ENCODE data around the gene CCP110.

Gene CCP110

DNA sequence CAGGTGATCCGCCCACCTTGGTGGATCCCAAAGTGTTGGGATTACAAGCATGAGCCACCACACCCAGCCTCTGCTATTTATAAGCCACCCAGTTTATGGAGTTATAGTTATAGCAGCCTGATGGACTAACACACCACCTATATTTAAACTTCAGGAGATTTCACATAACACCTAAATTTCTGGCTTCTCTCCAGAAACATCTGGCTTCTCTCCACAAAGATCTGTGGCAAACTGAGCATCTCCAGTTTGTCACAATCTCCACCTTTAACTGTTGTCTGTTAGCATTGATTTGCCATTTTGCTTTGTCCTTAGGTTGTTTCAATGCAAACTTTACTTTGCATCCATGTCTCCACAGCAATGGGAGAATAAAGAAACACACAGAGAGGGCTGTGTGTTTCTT lies 41.5 kb upstream of the CCP110 start:
- H3K4me2 ChIP-seq (ENCODE audit: low read length) = no peak overlapping the region
- no peaks in the 10 kb centered on the region for H3K27me3 ChIP-seq (ENCODE audit: insufficient read depth, low read length)
- no peak overlapping the region for H3K4me3 ChIP-seq (ENCODE audit: low read depth, low read length, poor library complexity, severe bottlenecking)

GRCh38 chr16:19484096-19484495 lies 39.6 kb upstream of the CCP110 start:
- Histone ChIP-seq H3K4me1 (ENCODE audit: insufficient read depth, low read length, severe bottlenecking) (no peaks in the 10 kb centered on the region), H3K36me3 (ENCODE audit: insufficient read depth, low read length) (no peaks in the 10 kb centered on the region), H3K27me3 (ENCODE audit: insufficient read depth, low read length) (no peaks in the 10 kb centered on the region), H3K4me2 (ENCODE audit: low read length) (no peak overlapping the region), H2AFZ (ENCODE audit: low read length) (no peak overlapping the region), H3K27ac (ENCODE audit: low read depth, low read length, poor library complexity, severe bottlenecking) (no peak overlapping the region), H3K9ac (ENCODE audit: low read length) (no peak overlapping the region), H3K4me3 (ENCODE audit: low read depth, low read length, poor library complexity, severe bottlenecking) (no peak overlapping the region), H3K9me3 (ENCODE audit: low read length) (no peaks in the 10 kb centered on the region), H3K79me2 (ENCODE audit: insufficient read depth, low read length) (no peaks in the 10 kb centered on the region), H4K20me1 (ENCODE audit: insufficient read depth, low read length) (no peaks in the 10 kb centered on the region), H3K9me2 (ENCODE audit: low read depth, low read length) (no peaks in the 10 kb centered on the region), H3F3A (ENCODE audit: insufficient read depth, low read length) (no peaks in the 10 kb centered on the region)
- TF ChIP-seq, protein P1, sequence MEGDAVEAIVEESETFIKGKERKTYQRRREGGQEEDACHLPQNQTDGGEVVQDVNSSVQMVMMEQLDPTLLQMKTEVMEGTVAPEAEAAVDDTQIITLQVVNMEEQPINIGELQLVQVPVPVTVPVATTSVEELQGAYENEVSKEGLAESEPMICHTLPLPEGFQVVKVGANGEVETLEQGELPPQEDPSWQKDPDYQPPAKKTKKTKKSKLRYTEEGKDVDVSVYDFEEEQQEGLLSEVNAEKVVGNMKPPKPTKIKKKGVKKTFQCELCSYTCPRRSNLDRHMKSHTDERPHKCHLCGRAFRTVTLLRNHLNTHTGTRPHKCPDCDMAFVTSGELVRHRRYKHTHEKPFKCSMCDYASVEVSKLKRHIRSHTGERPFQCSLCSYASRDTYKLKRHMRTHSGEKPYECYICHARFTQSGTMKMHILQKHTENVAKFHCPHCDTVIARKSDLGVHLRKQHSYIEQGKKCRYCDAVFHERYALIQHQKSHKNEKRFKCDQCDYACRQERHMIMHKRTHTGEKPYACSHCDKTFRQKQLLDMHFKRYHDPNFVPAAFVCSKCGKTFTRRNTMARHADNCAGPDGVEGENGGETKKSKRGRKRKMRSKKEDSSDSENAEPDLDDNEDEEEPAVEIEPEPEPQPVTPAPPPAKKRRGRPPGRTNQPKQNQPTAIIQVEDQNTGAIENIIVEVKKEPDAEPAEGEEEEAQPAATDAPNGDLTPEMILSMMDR (IDR thresholded peaks at IDR 0.05; ENCODE audit: low read length) = no peak
- TF ChIP-seq EZH2 (IDR thresholded peaks at IDR 0.05; ENCODE audit: borderline replicate concordance, low read length) = no peak

More for the DNA sequence above, 41.5 kb upstream of the CCP110 start:
- Histone ChIP-seq H2AFZ (ENCODE audit: low read length) (no peak overlapping the region), H3K9me3 (ENCODE audit: low read length) (no peaks in the 10 kb centered on the region), H3K9me2 (ENCODE audit: low read depth, low read length) (no peaks in the 10 kb centered on the region), H4K20me1 (ENCODE audit: insufficient read depth, low read length) (no peaks in the 10 kb centered on the region), H3K79me2 (ENCODE audit: insufficient read depth, low read length) (no peaks in the 10 kb centered on the region), H3K36me3 (ENCODE audit: insufficient read depth, low read length) (no peaks in the 10 kb centered on the region), H3F3A (ENCODE audit: insufficient read depth, low read length) (no peaks in the 10 kb centered on the region), H3K4me1 (ENCODE audit: insufficient read depth, low read length, severe bottlenecking) (no peaks in the 10 kb centered on the region), H3K9ac (ENCODE audit: low read length) (no peak overlapping the region), H3K27ac (ENCODE audit: low read depth, low read length, poor library complexity, severe bottlenecking) (no peak overlapping the region)
- no peak for TF ChIP-seq EZH2 (IDR thresholded peaks at IDR 0.05; ENCODE audit: borderline replicate concordance, low read length)
- TF ChIP-seq, protein P1 (IDR thresholded peaks at IDR 0.05; ENCODE audit: low read length) = no peak

- Histone ChIP-seq H2AFZ (ENCODE audit: low read length) (no peak overlapping the region), H3K4me3 (ENCODE audit: low read depth, low read length, poor library complexity, severe bottlenecking) (no peak overlapping the region), H4K20me1 (ENCODE audit: insufficient read depth, low read length) (no peaks in the 10 kb centered on the region), H3K9ac (ENCODE audit: low read length) (no peak overlapping the region), H3K79me2 (ENCODE audit: insufficient read depth, low read length) (no peaks in the 10 kb centered on the region), H3K36me3 (ENCODE audit: insufficient read depth, low read length) (no peaks in the 10 kb centered on the region), H3K9me2 (ENCODE audit: low read depth, low read length) (no peaks in the 10 kb centered on the region), H3K27ac (ENCODE audit: low read depth, low read length, poor library complexity, severe bottlenecking) (no peak overlapping the region), H3K4me1 (ENCODE audit: insufficient read depth, low read length, severe bottlenecking) (no peaks in the 10 kb centered on the region), H3K9me3 (ENCODE audit: low read length) (no peaks in the 10 kb centered on the region), H3K4me2 (ENCODE audit: low read length) (no peak overlapping the region), H3K27me3 (ENCODE audit: insufficient read depth, low read length) (no peaks in the 10 kb centered on the region), H3F3A (ENCODE audit: insufficient read depth, low read length) (no peaks in the 10 kb centered on the region)
- TF ChIP-seq, protein P1 (IDR thresholded peaks at IDR 0.05; ENCODE audit: low read length) = no peak
- no peak for TF ChIP-seq EZH2 (IDR thresholded peaks at IDR 0.05; ENCODE audit: borderline replicate concordance, low read length)
Measured at GRCh38 chr16:19485611-19486010, 38.1 kb upstream of the CCP110 start.
